GM03348 (cell line): Measurements from ENCODE around the gene ENTPD6.
"Not testable (repeated sequence)": the region's sequence is repeated elsewhere in the genome, so short reads cannot be mapped to it uniquely, and the experiment has no call there.

ENCODE experiments used
- DNase-seq: peaks from one replicate; pipeline ENCODE4 v3.0.0; 2012; ENCODE audit warnings: low spot score

The ENTPD6 gene

GRCh38 chr20:25257756-25258475, 62.4 kb downstream of the ENTPD6 start:
- DNase-seq: no peak

- DNase-seq: no peak
These were observed 62.9 kb downstream of the ENTPD6 start for GRCh38 chr20:25258476-25258805.

GRCh38 chr20:25258828-25259227, 63.3 kb downstream of the ENTPD6 start:
- DNase-seq: no peak

- DNase-seq: no peak
These were observed 63.8 kb downstream of the ENTPD6 start for GRCh38 chr20:25259358-25259757.

GRCh38 chr20:25259788-25260254, 64.3 kb downstream of the ENTPD6 start:
- DNase-seq: no peak

DNA sequence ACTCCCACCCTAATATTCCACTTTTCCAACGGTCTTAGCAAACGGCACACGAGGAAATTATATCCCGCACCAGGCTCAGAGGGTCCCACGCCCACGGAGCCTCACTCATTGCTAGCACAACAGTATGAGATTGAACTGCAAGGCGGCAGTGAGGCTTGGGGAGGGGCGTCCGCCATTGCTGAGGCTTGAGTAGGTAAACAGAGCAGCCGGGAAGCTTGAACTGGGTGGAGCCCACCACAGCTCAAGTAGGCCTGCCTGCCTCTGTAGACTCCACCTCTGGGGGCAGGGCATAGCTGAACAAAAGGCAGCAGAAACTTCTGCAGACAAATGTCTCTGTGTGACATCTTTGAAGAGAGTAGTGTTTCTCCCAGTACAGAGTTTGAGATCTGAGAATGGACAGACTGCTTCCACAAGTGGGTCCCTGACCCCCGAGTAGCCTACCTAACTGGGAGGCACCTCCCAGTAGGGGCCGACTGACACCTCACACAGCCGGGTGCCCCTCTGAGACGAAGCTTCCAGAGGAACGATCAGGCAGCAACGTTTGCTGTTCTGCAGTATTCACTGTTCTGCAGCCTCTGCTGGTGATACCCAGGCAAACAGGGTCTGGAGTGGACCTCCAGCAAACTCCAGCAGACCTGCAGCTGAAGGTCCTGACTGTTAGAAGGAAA, 65.4 kb downstream of the ENTPD6 start:
- not testable (repeated sequence) for DNase-seq

GRCh38 chr20:25269057-25269832, 73.7 kb downstream of the ENTPD6 start:
- DNase-seq: no peak

DNA sequence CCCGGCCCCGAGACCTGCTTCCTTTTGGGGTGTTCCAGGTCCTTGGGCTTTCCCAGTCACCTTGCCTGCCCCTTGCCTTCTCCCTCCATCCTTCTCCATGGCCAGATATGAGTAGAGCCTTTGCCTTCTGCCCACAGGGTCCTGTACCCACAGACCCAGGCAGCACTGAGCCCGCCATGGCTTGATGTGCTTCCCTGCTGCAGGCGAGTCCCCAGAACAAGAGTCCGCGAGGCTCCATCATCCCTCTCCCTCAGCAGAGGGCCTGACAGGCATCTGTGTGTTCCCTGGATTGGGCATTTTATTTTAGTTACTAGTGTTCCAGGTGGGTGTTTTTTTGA, 74.3 kb downstream of the ENTPD6 start:
- DNase-seq: no peak

- no peak for DNase-seq
These were observed 75.3 kb downstream of the ENTPD6 start for GRCh38 chr20:25270829-25271251.

DNA sequence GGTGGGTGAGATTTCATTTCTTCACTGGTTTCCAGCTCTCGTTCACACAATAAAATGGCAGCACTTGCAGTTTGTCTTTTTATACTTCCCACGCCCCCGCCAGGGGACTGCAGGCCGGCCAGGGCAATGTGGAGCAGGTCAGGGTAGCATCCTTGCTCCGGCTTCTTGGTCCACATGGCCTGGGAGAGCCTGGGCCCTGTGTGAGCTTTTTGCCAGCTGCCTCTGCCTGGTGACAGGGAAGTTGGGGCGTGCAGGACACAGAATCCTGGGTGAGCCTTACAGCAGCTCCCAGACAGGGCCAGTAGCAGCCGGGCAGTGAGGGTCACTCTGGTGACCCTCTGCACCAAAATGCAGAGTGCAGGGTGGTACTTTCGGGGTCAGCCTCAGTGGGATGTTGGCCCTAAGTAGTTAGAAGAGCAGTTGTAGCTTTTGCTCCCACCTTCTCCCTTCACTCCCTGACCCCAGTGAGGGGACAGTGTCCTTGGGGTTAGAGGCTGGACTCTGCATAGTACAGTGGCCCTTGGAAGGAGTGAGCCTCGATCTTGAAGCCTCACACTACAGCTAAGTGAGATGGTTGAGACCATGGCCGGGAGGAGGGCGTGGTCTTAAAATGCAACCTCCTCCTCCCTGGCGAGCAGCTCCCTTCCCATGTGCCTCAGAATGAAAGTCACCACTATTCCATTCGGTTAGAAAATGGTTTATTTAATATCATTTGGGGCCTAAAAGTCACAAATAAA, 76.1 kb downstream of the ENTPD6 start:
- DNase-seq: no peak

DNA sequence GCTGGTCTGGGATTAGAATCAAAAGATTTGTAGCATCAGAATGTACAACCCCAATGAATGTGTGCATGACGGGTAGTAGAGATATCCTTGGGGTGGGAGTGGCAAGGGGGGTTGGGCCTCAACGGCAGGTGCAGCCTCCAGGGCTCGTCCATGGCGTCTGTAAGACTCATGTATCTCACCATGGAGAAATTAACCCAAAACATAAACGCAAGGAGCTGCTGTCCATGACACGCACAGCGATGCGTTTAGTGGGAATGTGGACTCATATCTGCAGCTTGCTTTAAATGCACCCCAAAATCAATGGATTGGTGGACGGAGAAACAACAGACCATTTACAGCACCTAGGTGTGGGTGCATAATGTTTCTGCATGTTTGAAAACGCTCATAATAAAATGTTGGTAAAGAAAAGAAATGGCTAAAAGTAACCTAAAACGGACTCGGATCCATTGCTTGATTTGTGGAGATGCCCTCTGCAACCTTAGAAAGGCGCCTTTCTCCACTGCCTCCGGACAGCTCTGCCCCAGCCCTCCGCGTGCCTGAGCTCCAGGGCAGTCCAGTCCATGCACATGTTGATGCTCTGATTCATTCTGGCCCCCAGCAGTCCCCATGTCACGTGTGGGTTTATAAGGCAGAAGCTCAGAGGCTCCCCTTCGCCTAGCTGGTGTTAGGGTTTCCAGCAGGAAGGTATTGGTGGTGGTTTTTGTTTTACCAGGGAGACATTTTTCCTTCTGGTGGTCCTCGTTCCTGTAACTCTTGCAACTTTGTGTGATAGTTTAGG, 76.9 kb downstream of the ENTPD6 start:
- no peak for DNase-seq

GRCh38 chr20:25273046-25273445, 77.5 kb downstream of the ENTPD6 start:
- no peak for DNase-seq

DNA sequence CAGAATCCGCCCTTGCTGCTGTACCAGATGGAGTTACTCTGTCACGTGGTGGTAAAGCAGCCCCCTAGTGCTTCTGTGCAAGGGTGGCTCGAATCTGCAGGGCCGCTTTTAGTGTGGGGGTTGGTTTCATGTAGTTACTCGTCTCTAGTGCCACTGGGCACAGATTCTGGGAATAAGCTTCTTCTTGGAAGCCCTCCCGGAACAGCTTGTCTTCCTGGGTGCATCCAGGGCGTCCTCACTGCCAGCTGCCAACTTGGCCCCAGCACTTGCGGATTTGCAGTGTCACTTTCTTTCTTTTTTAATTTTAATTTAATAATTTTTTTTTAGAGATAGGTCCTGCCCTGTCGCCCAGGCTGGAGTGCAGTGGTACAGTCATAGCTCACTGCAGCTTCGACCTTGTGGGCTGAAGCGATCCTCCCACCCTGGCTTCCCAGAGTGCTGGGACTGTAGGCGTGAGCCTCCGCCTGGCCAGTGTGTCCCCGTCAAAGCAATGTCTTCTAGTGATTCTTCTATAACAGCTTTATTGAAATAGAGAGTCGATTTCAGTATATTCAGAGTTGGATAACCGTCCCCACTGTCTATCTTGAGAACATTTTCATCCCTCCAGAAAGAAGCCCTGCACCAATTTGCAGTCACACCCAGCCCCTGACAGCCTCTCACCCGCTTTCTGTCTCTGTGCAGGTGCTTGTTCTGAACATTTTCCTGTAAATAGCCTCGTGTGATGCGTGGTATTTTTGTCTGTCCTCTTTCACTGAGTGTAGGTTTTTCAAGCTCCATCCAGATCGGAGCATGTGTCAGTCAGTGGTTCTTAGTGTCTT, 78.2 kb downstream of the ENTPD6 start:
- no peak for DNase-seq

GRCh38 chr20:25274481-25274880, 79.0 kb downstream of the ENTPD6 start:
- DNase-seq: no peak

DNA sequence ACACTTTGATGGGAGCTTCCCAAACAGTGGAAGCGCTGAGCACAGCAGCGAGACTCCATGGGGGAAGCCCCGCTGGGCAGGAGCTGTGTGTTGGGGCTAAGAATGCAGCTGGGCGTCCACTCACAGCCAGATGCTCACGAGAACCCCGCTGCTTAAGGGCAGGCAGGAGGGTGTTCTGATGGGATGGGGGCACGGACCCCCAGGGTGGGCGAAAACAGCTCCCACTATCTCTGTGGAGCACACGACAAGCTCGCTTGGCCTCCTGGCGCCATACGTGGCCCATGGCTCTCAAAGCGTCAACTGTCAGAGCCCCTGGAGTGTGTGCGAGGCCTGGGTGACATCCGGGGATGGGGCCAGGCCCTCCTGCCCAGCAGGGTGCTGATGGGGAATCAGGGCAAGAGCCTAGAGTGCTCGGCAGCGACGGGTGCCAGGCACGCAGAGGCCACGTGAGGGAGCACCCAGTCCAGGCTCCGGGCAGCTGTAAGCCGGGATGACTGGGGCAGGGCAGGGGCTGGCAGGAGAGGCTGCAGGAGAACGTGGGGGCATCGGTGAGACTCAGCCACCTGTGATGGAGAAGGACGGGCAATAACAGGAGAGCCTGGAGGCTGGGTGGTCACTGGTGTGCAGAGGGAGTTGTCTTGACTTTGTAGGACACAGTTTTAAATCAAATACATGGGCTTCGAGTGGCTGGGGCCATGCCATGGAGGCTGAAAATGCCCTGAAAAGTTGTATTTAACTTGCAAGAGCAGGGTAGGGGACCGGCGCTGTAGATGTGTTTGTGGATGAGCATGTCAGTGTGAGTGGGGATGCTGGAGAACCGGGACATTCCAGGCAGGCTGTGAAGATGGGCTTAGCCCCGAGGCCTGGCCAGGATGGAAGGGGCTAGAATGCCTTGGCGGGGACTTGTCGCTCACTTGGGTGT, 79.6 kb downstream of the ENTPD6 start:
- no peak for DNase-seq

GRCh38 chr20:25275813-25276532, 80.5 kb downstream of the ENTPD6 start:
- DNase-seq: no peak
